Hematopoietic multipotent progenitor cell treated with erythropoietin and hydrocortisone succinate and interleukin-3 and kit ligand, for 6 days (in vitro differentiated cells): ENCODE data around the gene STARD13.
A peak's percentile ranks its signal among the peaks of the same experiment; 100 is the strongest.

Experiments used
- DNase-seq: peaks from one replicate; pipeline ENCODE4 v3.0.0-alpha.2; 2015

The STARD13 gene, protein sequence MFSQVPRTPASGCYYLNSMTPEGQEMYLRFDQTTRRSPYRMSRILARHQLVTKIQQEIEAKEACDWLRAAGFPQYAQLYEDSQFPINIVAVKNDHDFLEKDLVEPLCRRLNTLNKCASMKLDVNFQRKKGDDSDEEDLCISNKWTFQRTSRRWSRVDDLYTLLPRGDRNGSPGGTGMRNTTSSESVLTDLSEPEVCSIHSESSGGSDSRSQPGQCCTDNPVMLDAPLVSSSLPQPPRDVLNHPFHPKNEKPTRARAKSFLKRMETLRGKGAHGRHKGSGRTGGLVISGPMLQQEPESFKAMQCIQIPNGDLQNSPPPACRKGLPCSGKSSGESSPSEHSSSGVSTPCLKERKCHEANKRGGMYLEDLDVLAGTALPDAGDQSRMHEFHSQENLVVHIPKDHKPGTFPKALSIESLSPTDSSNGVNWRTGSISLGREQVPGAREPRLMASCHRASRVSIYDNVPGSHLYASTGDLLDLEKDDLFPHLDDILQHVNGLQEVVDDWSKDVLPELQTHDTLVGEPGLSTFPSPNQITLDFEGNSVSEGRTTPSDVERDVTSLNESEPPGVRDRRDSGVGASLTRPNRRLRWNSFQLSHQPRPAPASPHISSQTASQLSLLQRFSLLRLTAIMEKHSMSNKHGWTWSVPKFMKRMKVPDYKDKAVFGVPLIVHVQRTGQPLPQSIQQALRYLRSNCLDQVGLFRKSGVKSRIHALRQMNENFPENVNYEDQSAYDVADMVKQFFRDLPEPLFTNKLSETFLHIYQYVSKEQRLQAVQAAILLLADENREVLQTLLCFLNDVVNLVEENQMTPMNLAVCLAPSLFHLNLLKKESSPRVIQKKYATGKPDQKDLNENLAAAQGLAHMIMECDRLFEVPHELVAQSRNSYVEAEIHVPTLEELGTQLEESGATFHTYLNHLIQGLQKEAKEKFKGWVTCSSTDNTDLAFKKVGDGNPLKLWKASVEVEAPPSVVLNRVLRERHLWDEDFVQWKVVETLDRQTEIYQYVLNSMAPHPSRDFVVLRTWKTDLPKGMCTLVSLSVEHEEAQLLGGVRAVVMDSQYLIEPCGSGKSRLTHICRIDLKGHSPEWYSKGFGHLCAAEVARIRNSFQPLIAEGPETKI

GRCh38 chr13:33285420-33286124 lies at the start of gene STARD13:
Gene STARD13 (minus strand): TSS chr13:33285755. CDS start chr13:33285638, 117 bp downstream.
- DNase-seq, result peak; percentile 58

DNA sequence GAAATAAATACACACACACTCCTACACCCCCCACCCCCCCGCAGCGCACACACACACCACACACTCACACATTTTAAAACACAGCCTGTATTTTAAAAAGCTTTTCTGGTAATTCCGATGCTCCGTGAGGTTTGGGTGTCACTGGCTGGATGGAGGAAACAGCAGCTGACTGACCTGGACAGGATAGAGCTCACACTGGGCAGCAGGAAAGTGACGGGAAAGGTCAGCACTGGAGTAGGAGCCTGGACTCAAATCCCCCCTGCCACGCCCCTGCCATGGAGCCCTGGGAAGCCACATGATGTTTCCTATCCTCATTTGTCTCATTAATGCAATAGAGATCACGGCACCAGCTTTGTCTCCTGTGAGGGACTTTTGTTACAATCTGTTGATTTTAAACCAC lies 49.3 kb upstream of the STARD13 start:
- DNase-seq, result no peak

- DNase-seq, result no peak
Observed at GRCh38 chr13:33331962-33332361, 46.4 kb upstream of the STARD13 start.

DNA sequence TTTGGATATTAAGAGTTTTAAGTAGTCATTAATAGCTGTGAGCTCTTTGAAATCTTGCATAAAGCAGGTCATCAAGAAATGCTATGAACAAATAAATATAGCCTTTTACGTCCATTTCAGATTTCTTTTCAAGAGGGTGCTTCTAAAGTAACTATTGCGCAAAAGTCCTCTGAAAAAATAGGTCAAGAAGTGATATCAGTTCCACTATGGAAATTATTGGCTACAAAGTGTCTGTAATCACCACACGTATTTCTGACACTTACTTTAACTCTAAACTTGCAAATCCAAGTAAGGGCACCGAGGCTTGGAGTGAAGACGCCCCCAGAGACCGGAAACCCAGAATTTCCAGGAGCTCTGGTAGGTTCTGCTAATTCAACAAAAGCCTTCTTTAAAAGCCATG lies 44.9 kb upstream of the STARD13 start:
- no peak for DNase-seq

DNA sequence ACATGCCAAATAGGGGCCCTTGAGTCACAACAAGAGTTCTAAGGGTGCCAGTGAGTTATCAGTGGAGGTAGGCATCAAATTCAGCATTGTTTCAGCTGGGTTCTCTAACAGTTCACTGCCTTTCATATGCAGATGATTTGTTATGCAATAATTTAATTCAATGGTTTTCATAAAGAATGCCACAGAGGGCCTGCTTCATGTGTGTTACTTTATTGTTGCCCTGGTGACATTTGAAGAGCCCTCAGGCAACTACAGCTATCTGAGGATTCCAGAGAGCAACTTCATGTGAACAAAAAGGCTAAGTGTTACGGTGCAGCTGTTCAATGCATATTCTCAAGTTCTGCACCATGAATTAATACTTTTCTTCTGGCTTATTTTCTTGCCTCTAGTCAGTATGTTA lies 43.1 kb upstream of the STARD13 start:
- DNase-seq, result no peak

GRCh38 chr13:33326723-33327122 lies 41.2 kb upstream of the STARD13 start:
- no peak for DNase-seq

DNA sequence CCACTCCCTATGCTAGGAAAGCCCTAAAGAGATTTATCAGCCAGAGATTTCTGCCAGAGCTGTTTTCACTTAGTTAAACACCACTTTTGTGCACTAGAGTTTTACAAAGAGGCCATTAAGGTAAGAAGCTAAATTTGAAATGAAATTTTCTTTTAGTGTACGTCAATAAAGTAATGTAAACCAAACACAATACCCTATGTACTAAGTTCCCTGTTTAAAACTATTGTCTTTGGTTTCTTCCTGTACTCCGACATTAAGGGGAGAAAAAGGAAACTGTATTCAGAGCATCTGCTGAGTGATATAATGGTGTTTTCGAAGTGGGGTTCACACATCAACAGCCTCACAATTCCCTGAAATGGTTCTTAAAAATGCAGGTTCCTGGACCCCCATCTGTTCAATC lies 40.7 kb upstream of the STARD13 start:
- no peak for DNase-seq

DNA sequence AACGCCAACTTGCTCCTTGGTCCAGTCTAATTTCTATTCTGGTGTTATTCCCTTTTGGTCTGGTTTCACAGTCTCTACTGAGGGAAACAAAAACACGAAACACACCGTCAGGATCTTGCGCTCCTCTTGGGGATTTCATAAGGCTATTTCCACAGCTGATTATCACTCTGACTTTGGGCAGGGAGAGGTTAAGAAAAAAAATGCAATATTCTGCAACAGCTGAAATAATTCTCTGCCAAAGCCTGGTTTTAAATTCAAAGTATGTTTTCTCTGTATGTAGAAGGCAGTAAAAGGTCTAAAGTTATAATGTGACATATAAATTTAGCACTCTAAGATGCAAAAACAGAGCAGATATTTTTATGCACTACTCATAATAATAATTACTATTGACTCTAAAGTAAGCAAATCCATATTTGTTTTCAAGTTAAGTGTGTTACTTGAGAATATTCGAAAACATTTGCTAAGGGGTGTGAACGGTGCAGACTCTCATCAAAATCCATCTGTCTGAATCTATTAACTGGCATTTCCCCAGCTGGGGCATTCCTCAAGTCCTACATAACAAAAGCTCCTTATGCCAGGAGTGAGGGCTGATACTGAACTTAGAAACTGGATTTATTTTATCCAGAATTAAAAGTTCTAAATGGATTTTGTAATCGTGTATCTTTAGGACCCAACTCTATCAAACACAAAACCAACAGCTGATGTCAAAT lies 38.4 kb upstream of the STARD13 start:
- DNase-seq, result no peak

DNA sequence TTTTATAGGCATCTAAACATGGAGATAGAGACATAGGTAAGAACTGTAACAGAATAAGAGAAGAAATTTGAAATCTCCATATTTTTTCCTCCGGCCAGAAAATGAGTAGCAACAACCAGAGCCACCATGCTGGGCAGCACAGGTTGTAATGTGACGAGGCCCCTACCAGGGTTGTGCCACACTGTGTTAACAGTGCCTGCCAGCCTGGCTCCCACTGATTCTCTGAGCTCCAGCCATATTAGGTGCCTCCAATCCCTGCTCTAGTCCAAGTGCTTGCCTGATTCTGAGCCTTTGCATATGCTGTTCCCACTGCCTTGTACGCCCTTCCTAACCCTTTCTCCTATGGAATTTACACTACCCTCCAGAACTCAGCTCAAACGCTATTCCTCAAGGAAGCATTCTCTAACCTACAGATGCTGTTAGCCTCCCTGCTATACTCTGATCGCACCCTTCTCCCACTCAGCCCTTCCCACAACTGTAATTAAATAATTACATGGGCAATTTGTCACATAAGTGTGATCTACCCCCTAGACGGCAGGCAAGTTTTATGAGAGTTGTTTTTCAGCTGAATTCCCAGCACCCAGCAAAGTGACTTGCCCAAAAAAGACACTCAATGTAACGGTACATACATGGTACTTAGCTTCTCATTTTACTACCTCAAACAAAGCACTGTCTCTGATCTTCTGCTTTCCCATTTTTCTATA lies 37.6 kb upstream of the STARD13 start:
- DNase-seq, result no peak

GRCh38 chr13:33322543-33322809 lies 36.9 kb upstream of the STARD13 start:
- DNase-seq, result no peak

- no peak for DNase-seq
Observed at GRCh38 chr13:33321686-33322542, 36.4 kb upstream of the STARD13 start.

DNA sequence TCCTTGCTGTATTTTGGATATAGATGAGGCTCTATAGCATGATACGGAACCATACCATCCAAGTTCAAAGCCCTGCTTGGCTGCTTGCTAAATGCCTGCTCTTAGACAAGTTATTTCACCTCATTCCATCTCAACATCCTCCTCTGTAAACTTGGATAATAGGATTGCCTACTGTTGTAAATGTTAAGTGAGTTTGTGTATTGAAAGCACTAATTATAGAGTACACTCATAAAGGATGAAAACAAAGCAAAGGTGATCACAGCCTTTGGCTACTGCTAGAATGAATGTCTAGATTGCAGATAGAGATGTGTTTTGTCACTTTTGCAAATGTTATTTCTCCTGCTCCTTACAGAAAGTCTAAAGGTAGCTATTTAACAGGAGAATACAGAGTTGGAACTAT lies 34.3 kb upstream of the STARD13 start:
- no peak for DNase-seq

- no peak for DNase-seq
Observed at GRCh38 chr13:33318744-33319143, 33.2 kb upstream of the STARD13 start.

GRCh38 chr13:33318037-33318436 lies 32.5 kb upstream of the STARD13 start:
- no peak for DNase-seq

- DNase-seq, result no peak
Observed at GRCh38 chr13:33316890-33317289, 31.3 kb upstream of the STARD13 start.

- no peak for DNase-seq
Observed at GRCh38 chr13:33313504-33313903, 27.9 kb upstream of the STARD13 start.

- no peak for DNase-seq
Observed at GRCh38 chr13:33312861-33313212, 27.3 kb upstream of the STARD13 start.

DNA sequence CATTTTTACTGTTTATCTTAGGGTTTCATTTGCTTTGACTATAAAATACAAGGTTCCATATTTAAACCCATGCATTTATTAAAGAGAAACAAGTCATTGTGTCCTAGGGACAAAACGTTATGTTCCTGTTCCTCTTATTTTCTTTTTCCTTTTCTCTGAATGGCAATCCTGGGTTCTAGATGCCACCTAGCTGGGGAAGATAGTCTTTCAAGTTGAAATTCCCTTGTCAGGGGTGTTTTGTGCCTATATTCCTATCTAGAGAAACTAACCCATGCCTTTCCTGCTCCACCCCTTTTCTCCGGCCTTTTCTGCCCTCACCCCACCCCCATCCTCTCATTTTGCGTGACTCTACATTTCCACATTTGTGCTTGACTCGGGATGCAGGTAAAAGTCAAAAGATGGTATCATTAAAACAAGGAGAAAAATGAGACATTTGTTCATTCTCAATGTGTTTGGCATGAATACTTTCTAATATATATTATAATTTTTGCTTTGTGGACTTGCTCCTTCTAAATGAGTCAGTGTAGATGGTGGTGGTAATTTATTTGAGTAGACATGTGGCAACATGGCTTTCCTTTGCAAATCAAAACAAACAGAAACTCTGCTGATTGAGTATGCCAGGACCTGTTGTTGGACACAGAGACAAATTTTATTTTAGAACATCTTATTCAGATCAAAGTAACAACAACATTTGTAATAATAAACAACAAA lies 26.8 kb upstream of the STARD13 start:
- DNase-seq, result no peak

GRCh38 chr13:33311040-33311439 lies 25.5 kb upstream of the STARD13 start:
- DNase-seq, result no peak
